ENCODE results near the gene ACTL6B.
"Not testable (repeated sequence)": the region's sequence is repeated elsewhere in the genome, so short reads cannot be mapped to it uniquely, and the experiment has no call there.

ACTL6B gene

DNA sequence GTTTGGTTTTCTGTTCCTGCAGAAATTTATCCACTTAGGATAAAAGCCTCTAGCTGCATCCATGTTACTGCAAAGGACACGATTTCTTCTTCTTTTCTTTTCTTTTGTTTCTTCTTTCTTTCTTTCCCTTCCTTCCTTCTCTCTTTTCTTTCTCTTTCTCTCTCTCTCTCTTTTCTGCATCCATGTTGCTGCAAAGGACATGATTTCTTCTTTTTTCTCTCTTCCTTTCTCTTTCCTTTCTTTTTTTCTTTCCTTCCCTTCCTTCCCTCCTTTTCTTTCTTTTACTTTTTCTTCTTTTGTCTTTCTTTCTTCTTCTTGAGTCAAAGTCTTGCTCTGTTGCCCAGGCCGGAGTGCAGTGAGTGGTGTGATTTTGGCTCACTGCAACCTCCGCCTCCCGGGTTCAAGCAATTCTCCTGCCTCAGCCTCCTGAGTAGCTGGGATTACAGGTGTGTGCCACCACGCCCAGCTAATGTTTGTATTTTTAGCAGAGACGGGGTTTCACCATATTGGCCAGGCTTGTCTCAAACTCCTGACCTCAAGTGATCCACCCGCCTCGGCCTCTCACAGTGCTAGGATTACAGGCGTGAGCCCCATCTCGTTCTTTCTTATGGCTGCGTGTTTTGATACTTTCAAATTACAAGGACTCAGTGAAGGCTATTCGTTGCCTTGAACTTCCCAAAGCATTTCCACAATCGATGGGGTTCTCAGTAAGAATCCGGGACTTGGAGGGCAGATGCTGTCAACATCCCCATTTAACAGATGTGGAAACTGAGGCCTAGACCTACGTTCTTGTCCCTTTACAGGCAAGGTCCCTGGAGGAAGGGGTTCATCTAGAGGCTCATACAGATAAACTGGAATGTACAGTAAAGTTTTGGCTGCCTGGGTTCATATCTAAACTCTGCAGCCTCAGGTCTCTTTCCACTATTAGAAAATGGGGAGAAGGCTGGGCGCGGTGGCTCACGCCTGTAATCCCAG is 15.4 kb upstream of the ACTL6B start:
- DNase-seq (ENCODE audit: low read depth): no peak

DNA sequence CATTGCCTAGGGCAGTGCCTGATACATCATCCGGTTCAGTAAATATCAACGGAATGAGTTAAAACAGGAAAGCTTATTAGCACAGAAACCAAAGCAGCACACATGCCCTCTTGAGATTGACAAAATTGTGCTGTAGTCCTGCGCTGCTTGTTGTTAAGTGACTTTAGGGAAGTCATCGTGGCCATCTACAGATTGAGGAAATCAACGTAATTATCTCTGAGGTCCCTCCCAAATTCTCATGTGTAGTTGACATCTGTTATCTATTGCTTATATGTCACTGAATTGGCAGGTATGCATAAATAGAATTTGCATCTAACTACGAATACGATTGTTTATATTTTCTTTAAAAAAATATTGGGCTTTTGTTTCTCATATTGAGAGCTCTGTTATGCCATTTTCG is 13.8 kb upstream of the ACTL6B start:
- DNase-seq (ENCODE audit: low read depth): no peak

DNA sequence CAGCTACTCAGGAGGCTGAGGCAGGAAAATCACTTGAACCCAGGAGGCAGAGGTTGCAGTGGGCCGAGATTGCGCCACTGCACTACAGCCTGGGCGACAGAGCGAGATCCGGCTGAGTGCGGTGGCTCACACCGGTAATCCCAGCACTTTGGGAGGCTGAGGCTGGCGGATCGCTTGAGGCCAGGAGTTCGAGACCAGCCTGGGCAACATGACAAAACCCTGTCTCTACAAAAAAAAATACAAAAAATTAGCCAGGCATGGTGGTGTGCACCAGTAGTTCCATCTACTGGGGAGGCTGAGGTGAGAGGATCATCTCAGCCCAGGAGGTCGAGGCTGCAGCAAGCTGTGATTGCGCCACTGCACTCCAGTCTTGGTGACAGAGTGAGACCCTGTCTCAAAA is 12.9 kb upstream of the ACTL6B start:
- not testable (repeated sequence) for DNase-seq (ENCODE audit: low read depth)

DNA sequence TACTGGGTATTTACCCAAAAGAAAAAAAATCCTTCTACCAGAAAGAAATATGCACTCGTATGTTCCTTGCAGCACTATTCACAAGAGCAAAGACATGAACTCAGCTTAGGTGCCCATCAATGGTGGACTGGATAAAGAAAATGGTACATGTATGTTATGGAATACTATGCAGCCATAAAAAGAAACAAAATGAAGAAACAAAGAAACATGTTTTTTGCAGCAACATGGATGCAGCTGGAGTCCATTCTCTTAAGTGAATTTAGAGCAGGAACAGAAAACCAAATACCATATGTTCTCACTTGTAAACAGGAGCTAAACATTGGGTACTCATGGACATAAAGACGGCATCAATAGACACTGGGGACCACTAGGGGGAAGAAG is 11.8 kb upstream of the ACTL6B start:
- no peak for DNase-seq (ENCODE audit: low read depth)

DNA sequence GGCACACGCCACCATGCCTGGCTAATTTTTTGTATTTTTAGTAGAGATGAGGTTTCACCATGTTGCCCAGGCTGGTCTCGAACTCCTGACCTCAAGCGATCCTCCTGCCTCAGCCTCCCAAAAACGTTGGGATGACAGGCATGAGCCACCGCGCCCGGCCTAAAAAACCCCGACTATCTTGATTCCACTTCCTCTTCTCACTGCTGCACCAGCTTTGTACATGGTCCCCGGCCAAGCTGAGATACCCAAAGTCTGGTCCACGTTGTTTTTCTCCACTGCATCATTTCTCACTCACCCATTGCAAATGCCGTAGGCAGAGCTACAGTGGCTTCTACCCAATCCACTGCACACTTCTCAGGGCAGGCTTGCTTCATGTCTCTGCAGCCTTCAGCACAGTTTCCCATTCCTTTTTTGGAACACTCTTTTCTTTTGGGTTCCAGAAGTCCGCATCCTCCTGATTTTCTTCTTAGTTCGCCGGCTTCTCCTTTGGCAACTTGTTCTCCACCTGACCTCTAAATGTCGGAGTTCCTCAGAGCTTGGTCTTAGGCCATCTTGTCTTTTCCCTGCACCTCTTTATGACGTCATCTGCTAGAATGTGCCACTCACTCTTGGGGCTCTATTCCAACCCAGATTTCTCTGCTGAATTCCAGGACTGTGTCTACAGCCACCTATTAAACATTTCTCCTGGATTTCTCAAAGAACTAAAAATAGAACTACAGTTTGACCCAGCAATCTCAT is 11.3 kb upstream of the ACTL6B start:
- DNase-seq (ENCODE audit: low read depth): no peak

DNA sequence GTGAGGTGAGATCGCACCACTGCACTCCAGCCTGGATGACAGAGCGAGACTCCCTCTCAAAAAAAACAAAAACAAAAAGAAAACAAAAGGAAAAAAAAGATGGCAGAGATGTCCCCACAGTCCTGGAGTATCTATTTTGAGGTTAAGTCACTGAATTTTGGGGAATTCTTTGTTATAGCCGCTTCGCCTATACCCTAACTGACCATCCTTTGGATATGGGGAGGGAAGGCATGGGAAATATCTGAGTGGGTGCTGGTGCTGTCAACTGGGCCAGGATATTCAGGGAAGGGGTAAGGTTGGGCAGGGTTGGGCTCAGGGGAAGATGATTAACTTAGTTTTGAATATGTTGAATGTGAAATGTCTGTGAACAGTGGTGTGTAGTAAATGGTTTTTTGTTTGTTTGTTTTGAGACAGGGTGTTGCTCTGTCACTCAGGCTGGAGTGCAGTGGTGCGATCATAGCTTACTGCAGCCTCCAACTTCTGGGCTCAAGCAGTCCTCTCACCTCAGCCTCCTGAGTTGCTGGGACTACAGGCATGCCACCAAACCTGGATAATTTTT is 9.0 kb upstream of the ACTL6B start:
- no peak for DNase-seq (ENCODE audit: low read depth)

DNA sequence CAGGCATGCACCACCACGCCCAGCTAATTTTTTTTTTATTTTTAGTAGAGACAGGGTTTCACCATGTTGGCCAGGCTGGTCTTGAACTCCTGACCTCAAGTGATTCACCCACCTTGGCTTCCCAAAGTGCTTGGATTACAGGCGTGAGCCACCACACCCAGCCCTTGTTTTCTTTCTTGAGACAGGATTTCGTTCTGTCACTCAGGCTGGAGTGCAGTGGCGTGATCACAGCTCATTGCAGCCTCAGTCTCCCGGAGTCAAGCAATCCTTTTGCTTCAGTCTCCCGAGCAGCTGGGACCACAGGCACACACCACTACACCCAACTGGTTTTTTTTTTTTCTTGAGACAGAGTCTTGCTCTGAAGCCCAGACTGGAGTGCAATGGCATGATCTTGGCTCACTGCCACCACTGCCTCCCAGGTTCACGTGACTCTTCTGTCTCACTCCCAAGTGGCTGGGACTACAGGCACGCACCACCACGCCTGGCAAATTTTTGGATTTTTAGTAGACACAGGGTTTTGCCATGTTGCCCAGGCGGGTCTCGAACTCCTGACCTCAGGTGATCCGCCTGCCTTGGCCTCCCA is 6.0 kb upstream of the ACTL6B start:
- not testable (repeated sequence) for DNase-seq (ENCODE audit: low read depth)

DNA sequence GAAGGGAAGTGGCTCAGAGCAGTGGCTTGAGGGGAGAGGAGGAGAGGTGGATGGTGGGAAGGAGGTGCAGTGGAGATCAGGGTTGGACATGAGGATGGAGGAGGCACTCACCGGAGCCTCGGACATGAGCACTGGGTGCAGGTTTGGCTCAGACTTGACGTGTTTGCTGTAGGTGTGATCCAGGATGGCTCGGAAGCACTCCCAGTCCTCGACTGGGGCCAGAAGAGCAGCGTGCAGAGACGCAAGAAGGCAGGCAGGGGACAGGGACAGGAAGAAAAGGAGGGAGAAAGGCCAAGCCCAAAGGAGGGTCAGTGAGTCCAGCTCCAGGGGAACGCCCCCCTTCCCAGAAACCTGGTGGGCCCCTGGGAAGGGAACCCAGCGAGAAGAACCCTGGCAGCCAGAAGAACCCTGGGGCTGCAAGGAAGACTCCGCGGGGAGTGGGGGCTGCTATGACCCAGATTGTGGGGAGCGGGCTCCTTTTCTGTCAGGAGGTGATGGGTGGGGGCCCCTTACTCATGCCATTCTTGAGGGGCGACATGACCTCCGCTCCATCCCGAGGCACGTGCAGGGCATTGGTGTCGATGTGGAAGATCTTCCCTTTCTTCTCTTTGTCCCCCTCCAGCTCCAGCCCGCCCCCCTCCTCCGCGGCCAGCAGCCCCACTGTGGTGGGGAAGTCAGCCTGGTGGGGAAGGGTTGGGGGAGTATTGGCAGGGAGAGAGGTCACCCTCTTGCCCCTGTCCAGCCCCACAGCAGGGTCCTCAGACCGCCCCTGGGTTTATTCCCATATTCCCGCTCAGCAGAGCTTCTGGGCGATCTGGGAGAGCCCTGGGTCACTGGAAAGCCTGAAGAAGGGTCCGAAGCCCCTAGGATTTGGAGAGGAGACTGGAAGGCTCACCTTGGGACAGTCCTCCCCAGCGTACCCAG is 1.1 kb downstream of the ACTL6B start:
- DNase-seq (ENCODE audit: low read depth): no peak

DNA sequence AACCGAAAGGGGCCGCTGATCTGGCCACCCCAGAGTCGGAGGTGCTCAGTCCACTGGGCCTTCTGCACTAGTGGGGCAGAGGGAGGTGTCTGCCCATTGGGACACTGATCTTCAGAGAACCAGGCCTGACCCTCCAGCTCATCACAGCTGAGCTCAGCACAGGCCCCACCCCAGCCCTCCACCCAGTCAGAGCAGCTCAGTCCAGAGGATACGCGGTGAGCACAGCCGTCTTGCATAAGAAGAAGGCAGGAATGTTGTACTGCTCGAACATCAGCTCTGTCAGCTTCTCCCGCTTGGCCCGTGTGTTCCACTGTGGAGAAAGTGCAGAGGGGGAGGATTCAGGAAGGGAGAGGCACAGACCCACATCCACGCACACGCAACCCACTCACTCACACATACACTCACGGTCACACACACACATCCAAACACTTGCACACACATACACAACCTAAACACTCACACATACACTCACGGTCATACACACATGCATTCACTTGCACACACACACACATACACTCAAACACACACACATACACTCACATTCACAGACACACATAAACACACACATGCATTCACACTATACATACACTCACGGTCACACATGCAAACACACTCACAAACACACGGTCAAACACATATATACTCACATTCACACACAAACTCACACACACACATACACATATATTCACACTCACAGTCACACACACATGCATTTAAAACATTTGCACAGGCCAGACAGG is 6.3 kb downstream of the ACTL6B start:
- DNase-seq (ENCODE audit: low read depth): peak; percentile 43

DNA sequence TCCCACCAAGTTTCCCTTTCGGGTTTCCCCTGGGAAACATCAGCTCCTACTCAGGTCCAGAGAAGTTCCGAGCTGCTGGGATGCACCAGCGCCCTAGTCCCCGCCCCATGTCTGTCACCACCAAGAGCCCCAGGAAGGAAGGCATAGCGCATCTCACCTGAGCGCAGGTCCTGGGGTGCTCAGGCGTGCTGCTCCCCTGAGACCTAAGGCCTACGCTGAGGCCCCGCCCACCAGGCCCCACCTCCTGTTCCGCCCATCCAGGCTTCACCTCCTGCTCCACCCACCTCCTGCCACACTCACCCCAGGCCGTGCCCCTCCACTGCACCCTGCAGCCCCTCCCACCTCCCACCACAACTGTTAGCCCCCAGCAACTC is 13.7 kb downstream of the ACTL6B start:
- no peak for DNase-seq (ENCODE audit: low read depth)

DNA sequence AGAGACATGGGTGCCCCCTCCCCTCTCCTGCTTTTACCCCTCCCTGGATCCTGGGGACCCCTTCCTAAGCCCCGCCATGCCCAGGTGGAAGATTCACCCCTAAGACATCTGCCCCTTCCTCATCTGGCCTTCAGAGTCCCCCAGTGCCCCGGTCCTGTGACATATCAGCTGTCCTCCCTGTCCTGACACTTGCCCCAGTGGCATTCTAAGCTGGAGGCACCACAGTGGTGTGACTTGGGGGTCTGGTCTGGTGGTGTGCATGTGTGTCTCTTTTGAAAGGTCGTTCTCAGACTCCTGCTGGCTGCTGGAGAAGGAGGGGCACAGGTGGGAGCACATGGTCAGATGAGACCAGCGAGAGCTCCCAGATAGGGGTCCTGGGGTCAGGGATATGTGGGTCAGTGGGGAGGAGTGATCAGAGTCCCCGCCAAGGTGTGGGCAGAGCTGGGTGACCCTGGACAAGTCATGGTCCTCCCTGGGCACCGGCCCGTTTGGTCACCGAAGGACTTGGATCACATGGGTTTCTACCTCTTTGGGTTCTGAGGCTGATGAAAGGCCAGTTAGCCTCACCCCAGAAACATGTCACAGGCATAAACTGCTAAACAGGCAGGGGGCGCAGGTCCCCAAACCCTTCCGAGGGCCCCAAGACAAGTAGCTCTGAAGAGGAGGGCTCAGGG is 14.3 kb downstream of the ACTL6B start:
- DNase-seq (ENCODE audit: low read depth): no peak

DNA sequence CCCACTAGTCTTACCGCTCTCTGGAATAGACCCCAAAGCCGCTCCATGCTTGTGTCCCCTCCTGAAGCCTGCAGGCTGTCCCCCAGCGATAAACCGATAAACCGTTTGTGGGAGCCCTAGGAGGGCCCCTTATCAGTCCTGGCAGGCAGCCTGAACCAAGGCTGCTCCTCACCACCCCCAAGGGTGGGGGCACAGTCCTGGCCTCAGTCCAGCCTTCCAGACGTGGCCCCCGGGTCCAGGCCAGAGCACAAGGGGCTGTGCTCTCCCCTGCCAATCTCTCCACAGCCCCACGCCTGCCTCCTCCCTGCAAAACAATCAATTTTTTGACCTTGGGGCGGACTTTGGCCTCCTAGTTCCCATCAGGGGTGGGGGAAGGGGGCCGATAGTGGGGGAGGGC is 14.8 kb downstream of the ACTL6B start, which contains the start of gene TFR2:
TFR2 (minus strand) TSS at position 90 of the 397 bp plus-strand sequence; CDS start at position 47, 43 bp downstream.
- DNase-seq (ENCODE audit: low read depth): no peak

DNA sequence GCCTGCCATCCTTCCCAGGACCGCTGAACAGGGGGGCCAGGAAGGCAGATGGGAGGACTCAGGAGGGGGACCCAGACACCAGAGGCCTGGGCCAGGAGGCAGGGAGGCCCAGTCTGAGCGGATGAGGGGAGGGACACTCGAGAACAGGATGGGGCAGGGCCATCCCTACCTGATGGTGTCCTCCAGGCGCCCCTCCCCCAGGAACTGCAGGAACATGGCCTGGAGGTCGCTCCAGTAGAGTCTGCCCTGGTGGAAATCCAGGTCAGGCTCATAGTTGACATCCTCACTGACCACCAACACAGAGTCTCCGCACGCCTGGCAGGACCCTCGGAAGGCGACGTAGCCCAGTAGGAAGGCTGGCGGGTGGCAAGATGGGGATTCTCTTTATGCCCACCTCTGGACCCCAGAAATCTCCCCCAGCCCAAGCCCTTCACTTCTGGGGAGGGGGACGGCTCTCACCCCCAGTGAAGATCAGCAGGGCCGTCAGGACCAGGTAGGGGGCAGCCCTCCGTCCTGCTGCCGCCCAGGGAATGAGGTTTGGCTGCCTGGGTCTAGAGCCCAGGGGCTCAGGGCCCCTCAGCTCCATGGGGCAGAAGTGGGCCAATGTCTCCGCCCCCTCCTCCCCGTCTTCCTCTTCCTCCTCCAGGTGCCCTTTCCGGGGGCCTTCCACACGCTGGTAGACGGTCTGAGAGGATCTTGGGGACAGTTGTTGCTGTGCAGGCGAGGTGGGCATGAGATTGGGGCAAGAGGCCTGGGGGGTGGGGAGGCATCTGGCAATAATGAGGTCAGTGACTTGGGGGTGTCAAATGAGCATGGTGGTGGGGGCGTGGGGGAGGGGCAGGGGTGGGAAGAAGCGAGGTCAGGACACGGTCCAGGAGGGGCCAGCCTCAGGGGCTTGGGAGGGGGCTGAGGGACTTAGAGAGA is 15.5 kb downstream of the ACTL6B start:
- DNase-seq (ENCODE audit: low read depth): no peak

DNA sequence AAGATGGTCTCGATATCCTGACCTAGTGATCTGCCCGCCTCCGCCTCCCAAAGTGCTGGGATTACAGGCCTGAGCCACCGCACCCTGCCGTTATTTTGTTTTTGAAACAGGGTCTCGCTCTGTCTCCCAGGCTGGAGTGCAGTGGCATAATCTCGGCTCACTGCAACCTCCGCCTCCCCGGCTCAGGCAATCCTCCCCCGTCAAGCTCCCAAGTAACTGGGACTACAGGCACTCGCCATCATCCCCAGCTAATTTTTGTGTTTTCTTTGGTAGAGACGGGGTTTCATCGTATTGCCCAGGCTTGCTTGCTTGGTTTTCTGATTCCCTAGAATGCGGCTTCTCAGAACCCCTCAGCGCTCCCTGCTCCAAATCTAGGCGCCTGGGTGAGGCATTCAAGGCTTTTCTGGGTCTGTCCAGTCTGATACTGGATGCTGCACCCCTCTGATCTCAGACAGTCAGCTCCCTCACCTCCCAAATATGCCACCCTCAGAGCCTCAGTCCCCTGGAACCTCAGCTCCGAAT is 16.2 kb downstream of the ACTL6B start:
- no peak for DNase-seq (ENCODE audit: low read depth)

DNA sequence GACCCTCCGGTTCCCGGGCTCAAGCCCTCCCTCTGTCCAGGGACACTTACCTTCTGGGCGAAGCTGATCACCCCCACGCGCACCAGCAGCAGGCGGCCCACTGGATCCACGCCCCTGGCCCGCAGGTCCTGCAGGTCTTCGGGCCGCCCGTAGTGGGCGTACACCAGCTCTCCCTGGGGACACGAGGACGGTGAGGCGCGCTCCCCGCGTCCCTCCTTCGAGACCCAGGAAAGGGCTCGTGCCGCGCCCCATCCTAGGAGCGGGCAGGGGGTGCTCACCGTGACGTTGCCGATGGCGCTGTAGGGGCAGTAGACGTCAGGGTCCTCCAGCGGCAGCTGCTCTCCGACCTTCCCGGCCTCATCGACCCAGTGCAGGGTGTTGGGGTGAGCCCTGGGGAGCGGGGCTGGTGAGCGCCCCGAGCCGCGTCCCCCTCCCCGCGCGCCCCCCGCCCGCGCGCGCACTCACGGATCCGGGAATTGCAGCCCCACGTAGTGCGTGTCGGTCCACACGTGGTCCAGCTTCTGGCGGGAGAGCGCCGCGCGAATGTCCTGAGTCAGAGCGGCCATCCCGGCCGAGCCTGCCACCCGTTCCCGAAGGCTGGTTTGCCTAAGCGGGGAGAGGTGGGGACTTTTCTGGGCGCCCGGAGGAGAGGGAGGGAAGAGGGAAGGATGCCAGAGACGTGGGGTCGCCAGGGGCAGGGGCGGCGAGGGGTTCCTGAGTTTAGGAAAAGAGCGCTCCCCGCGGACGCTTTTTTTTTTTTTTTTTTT is 23.1 kb downstream of the ACTL6B start:
- no peak for DNase-seq (ENCODE audit: low read depth)

DNA sequence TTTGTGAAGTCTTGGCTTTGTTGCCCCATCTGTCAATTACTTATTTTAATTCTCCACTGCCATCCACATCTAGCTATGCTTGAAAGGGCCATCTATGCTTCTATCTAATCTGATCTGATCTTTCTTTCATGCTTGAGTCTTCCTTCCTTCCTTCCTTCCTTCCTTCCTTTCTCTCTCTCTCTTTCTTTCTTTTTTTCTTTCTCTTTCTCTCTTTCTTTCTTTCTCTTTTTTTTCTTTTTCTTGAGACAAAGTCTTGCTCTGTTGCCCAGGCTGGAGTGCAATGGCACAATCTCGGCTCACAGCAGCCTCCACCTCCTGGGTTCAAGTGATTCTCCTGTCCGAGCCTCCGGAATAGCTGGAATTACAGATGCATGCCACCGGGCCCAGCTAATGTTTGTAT is 26.2 kb downstream of the ACTL6B start:
- DNase-seq (ENCODE audit: low read depth): no peak

DNA sequence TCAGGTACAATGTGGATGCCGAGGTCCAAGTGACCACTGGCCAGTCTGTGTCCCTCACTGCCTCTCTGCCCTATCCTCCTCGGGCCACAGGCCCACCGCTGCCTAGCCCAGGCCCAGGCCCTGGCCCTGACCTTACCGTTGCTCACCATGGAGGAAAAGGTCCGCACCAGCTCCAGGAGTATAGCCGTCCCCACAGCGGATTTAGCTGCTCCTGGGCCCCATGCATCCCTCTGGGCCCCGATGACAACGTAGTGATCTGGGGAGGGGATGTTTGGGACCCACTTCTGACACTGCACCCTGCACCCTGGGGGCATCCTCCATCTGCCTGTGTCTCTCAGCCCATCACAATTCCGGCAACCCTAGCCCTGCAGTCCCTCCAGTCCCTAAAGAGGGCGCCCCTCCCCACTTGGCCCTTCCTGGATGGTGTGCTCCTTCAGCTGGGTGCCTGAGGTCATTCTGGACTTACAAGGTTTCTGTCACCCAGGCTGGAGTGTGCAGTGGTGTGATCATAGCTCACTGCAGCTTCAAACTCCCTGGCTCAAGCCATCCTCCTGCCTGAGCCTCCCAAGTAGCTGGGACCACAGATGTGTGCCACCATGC is 27.0 kb downstream of the ACTL6B start:
- DNase-seq (ENCODE audit: low read depth): no peak

DNA sequence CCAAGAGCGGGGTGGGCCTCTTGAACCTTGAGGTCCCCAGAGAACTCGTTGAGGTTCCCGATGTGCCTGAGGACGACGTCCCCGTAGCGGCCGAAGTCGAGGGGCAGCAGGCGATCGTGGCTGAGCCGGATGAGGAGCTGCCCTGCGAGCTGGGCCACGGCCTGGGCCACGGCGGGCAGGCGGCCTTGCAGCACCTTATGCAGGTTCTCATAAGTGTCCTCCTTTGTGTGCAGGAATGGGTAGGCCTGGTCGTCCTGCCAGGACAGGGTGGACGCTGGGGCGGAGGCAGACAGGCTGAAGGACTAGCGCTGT is 29.1 kb downstream of the ACTL6B start:
- no peak for DNase-seq (ENCODE audit: low read depth)
